Non-pigmented ciliary epithelial cell (primary cell): Measurements from ENCODE around the gene RPS27.
"Not testable (repeated sequence)": the region's sequence is repeated elsewhere in the genome, so short reads cannot be mapped to it uniquely, and the experiment has no call there.

Source experiments
- DNase-seq: peaks from one replicate; pipeline ENCODE4 v3.0.0-alpha.2; 2010; ENCODE audit warnings: low read depth

RPS27 gene

DNA sequence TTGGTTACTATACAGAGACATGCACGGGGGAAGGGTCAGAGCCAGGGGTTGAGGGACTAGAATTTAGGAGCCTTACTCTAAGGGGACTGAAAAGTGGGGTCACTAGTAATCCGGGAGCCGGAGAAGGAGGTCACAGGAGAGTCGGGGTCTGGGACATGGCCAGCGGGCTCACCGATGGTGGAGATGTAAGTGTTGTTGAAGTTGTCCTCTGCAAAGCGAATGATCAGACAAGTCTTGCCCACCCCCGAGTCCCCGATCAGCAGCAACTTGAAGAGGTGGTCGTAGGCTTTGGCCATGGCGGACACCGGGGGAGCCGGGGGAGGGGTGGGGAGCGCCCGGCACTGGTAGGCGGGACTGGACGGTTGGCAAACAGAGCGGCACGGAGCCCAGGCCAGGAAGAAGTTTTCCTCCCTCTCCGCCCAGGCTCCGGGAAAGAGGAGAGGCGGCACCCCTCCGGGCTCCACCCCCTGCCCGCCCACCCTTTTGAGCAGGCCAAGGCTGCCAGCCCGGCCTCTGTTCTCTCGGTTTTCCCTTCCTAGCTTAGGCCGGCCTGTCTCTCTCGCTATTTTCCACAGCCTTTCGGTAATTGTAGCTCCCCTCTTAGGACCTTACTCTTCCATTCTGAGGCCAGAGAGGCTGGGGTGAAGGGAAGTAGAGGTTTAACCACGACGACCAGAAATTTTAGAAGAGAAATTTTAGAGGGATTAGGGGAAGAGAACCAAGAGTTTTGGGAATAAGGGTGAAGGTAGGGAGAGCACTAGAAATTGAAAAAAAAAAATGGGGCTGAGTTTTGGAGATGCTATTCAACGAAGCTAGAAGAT, 4.4 kb upstream of the RPS27 start, which contains the start of gene RAB13:
TSS of gene RAB13 (minus strand) at position 399 of the 821 bp plus-strand sequence. CDS start at position 296, 103 bp downstream.
- no peak for DNase-seq

DNA sequence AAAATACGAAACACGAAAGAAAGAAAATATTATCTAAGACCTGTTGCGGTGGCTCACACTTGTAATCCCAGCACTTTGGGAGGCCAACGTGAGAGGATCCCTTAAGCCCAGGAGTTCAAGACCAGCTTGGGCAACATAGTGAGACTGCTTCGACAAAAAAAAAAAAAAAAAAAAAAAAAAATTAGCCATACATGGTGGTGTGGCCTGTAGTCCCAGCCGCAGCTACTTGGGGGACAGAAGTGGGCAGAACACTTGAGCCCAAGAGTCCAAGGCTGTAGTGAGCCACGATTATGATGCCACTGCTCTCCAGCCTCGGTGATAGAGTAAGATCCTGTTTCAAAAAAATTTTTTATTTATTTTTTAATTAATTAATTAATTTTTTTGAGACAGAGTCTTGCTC, 2.9 kb upstream of the RPS27 start:
- DNase-seq = no peak

GRCh38 chr1:153991151-153991630, 629 bp downstream of the RPS27 start:
- no peak for DNase-seq

DNA sequence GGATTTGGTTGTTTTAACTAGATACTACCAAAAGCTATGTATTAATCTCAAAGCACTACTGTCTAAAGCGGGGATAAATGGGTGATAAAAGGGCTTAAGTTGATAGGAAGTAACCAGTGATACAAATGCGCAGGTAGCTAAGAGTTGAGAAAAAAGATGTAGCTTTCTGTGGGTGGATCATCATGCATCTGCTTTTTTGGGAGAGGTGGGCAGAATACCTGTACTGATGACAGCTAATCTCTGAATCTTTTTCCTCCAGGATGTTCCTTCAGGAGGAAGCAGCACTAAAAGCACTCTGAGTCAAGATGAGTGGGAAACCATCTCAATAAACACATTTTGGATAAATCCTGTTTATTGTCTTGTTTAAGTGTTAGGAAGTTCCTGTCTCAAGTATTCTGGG, 1.2 kb downstream of the RPS27 start:
- no peak for DNase-seq

DNA sequence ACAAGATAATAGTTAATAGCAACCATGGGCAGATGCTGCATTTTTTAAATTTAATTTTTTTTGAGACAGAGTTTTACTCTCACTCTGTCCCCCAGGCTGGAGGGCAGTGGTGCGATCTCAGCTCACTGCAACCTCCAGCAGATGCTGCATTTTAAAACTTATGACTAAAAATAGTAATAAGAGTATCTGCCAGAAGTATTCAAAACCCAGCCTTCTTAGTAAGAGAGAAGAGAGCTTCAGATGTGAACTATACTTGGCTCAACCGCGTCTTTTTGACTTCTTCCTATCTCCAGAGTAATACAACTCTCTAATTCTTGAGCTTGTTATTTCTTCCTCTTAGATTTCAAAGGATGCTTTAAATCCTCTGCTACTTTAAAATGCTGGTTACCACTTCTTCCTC, 4.6 kb downstream of the RPS27 start:
- DNase-seq = no peak

- DNase-seq = no peak
Measured at GRCh38 chr1:153995640-153996039, 5.1 kb downstream of the RPS27 start.

- DNase-seq = not testable (repeated sequence)
Measured at GRCh38 chr1:153996882-153997281, 6.3 kb downstream of the RPS27 start.

DNA sequence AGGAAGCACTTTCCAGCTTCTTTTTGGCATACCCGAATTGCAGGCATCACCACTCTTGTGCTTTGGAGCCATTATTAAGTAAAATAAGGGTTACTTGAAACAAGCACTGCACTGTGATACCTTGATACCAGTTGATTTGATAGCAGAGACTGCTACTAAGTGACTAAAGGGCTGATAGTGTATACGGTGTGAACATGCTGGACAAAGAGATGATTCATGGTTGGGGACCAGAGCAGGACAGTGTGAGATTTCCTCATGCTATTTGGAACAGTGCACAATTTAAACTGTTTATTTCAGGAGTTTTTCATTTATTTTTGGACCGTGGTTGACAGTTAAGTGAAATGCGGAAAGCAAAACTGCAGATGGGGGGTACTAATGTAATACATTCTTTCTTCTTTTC, 9.9 kb downstream of the RPS27 start:
- DNase-seq = no peak

- DNase-seq = peak; percentile 46
Measured at GRCh38 chr1:154006136-154006535, 15.6 kb downstream of the RPS27 start.

GRCh38 chr1:154012129-154012528, 21.6 kb downstream of the RPS27 start:
- no peak for DNase-seq

DNA sequence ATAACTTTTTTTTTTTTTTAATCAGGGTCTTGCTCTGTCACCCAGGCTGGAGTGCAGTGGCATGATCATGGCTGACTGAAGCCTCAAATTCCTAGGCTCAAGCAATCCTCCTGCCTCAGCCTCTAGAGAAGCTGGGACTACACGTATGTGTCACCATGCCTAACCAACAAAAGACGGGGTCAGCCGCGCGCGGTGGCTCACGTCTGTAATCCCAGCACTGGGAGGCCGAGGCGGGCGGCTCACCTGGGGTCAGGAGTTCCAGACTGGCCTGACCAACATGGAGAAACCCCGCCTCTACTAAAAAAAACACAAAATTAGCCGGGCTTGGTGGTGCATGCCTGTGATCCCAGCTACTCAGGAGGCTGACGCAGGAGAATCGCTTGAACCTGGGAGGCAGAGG, 22.0 kb downstream of the RPS27 start:
- not testable (repeated sequence) for DNase-seq

- peak; percentile 30 for DNase-seq
Measured at GRCh38 chr1:154014154-154014907, 23.8 kb downstream of the RPS27 start.

DNA sequence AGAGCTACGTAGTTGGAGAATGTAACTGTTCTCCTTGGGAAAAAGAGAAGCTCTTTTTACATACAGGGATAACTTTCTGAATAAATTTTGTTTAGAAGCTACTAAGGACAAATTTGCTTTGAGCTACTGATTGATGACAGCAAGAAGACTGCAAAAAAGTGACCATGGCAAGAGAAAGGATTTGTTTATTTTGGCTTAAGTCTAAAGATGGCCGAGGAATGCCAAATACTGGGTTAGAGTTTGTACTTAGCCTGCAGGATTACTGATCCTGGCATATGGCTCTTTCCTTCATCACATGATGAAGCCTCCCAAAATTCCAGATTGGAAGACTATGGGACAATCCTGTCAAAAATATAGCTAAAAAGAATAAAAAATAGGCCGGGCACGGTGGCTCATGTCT, 28.7 kb downstream of the RPS27 start:
- no peak for DNase-seq

DNA sequence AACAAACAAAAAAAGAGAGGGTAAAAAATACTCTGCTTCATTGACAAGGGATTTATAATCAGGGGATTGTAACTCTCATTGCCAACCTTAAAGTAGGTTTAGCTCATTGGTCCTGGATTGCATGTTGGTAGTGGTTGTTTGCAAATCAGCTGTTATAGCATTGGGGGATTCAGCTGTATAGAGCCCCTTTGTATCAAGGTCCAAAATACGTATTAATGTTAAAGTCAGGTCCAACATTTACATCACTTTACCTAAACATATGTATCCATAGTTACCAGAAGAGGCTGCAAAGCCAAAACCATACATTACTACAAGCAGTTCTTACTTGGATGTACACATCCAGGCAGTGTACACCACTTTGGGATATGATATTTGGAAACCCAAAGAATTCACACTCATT, 29.4 kb downstream of the RPS27 start:
- no peak for DNase-seq

DNA sequence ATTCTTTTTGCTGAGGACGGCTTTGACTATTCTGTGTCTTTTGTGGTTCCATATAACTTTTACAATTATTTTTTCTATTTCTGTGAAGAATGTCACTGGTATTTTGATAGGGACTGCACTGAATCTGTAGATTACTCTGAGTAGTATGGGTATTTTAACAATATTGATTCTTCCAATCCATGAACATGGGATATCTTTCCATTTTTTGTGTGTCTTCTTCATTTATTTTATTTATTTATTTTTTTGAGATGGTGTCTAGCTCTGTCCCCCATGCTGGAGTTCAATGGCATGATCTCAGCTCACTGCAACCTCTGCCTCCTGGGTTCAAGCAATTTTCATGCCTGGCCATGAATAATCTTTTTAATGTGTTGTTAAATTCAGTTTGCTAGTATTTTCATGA, 43.1 kb downstream of the RPS27 start:
- DNase-seq = not testable (repeated sequence)
